PFSK-1 (cell line): ENCODE measurements around the gene GAL3ST3.

Experiments used
- FOXP2 ChIP-seq: optimal IDR thresholded peaks from 2 replicates; pipeline ENCODE3; 2011; ENCODE audit warnings: borderline replicate concordance, control low read depth, inconsistent platforms; ENCODE audit not compliant: insufficient read depth; ENCODE audit errors: extremely low read length, extremely low read depth
- POLR2AphosphoS5 ChIP-seq: IDR thresholded peaks from 2 replicates; pipeline ENCODE4 v1.6.1; 2012; ENCODE audit warnings: low read depth, mild to moderate bottlenecking, control low read depth, low read length, moderate library complexity
- REST ChIP-seq, 2 experiments: IDR thresholded peaks; 2 replicates each; pipeline versions ENCODE4 v1.6.1 to v1.8.0; 2011 to 2012; ENCODE audit warnings: low read depth in 2 of 2, low read length in 2 of 2, control low read depth in 1 of 2, inconsistent platforms in 1 of 2, mild to moderate bottlenecking in 1 of 2, moderate library complexity in 1 of 2; ENCODE audit not compliant: insufficient read depth in 1 of 2
- SIN3A ChIP-seq: IDR thresholded peaks from 2 replicates; pipeline ENCODE4 v1.6.1; 2012; ENCODE audit warnings: mild to moderate bottlenecking, low read length, moderate library complexity, borderline replicate concordance; ENCODE audit not compliant: insufficient read depth
- TAF1 ChIP-seq: IDR thresholded peaks from 2 replicates; pipeline ENCODE4 v1.6.1; 2012; ENCODE audit warnings: low read length, control low read depth, borderline replicate concordance; ENCODE audit not compliant: insufficient read depth

Gene GAL3ST3

DNA sequence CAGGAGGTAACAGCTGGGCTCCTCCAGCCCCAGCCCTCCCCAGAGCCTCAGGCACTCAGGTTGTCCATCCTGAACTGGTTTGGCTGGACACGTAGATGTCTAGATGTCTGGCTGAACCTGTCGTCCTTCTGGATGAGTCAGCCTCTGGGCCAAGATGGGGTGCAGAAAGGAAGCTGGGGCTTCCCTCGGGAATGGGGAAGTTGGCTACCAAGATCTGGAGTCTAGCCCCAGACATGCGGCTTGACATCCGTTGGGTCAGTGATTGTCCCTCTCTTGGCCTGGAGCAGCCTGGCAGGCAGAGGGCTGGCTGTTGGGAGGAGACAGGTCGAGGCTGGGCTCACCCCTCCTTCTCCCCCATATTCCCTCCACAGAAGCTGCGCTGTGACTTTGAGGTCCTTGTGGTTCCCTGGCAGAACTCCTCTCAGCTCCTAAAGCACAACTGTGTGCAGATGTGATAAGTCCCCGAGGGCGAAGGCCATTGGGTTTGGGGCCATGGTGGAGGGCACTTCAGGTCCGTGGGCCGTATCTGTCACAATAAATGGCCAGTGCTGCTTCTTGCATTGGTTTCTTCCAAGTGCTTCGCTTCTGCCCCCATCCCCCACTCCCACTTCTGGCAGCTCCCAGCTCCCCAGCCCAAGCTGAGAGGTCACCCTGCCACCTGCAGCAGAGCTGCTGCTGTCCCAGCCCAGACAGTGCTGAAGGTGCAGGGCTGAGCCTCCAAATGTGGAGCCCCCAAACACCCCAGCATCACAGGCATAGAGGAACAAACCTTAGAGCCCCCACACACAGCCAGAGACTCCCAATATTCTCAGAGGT lies 35.8 kb downstream of the GAL3ST3 start:
- TF ChIP-seq SIN3A (no peak), REST (IDR thresholded peaks at IDR 0.05; ENCODE audit: insufficient read depth in 1 of 2, low read depth in 2 of 2, low read length in 2 of 2) (no peak), TAF1 (no peak), POLR2AphosphoS5 (no peak), FOXP2 (no peak)

DNA sequence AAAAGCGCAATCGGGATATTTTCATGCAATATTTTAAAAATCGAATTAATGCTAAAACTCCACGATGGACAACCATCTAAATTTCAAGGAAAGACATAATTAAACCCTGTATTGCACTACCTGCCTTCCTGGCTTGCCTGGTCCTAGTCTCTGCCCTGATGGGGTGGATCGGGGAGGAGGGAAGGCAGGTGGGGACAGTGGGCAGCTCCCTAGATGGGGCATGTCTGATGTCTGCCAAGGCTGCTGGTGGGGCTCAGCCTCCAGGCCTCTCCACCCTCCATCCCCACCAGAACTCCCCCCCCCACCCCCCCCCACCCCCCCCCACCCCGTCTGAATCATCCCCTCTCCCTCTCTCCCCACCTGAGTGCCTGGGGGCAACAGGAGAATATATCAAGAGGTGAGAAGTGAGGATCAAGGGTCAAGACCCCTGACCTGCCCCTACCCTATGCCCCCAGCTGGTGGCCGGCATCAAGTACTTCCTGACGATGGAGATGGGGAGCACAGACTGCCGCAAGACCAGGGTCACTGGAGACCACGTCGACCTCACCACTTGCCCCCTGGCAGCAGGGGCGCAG lies 36.5 kb downstream of the GAL3ST3 start:
- no peak for TF ChIP-seq FOXP2

DNA sequence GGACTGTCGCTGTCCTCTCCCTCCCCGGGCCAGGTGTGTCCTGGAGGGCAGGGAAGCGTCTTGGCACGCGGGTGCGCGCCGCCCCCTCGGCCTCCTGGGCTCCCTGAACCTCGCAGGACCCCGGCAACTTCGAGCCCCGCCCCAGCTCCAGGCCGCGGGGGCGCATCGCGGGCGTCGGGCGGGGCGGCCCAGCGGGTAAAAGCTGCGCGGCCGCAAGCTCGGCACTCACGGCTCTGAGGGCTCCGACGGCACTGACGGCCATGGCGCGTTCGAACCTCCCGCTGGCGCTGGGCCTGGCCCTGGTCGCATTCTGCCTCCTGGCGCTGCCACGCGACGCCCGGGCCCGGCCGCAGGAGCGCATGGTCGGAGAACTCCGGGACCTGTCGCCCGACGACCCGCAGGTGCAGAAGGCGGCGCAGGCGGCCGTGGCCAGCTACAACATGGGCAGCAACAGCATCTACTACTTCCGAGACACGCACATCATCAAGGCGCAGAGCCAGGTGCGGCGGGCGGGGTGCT lies 37.1 kb downstream of the GAL3ST3 start, which contains the start of gene CST6:
CST6 (plus strand) TSS at position 224 of the 519 bp plus-strand sequence; CDS start at position 261, 37 bp downstream.
- TF ChIP-seq TAF1 = no peak
- no peak for TF ChIP-seq FOXP2
- no peak for TF ChIP-seq REST (IDR thresholded peaks at IDR 0.05; ENCODE audit: insufficient read depth in 1 of 2, low read depth in 2 of 2, low read length in 2 of 2)
- TF ChIP-seq SIN3A = no peak
- no peak for TF ChIP-seq POLR2AphosphoS5

GRCh38 chr11:66011239-66011784 lies 37.6 kb downstream of the GAL3ST3 start:
- TF ChIP-seq POLR2AphosphoS5 (no peak), REST (IDR thresholded peaks at IDR 0.05; ENCODE audit: insufficient read depth in 1 of 2, low read depth in 2 of 2, low read length in 2 of 2) (no peak), FOXP2 (no peak), SIN3A (no peak), TAF1 (no peak)

GRCh38 chr11:66008468-66009101 lies 40.4 kb downstream of the GAL3ST3 start:
- TF ChIP-seq TAF1 (no peak), POLR2AphosphoS5 (no peak), REST (IDR thresholded peaks at IDR 0.05; ENCODE audit: insufficient read depth in 1 of 2, low read depth in 2 of 2, low read length in 2 of 2) (no peak), SIN3A (no peak), FOXP2 (no peak)
